Panc1 (cell line): ENCODE results near the gene SLCO3A1.

Experiments
- CTCF ChIP-seq: fragments of 450-650 bp; IDR thresholded peaks from 2 replicates; pipeline ENCODE4 v1.5.1; 2017; ENCODE audit warnings: mild to moderate bottlenecking
- POLR2AphosphoS5 ChIP-seq: IDR thresholded peaks from 2 replicates; pipeline ENCODE4 v1.6.1; 2012; ENCODE audit warnings: mild to moderate bottlenecking, low read depth, low read length, moderate library complexity
- REST ChIP-seq, 2 experiments: IDR thresholded peaks; 2 replicates each; pipeline ENCODE4 v1.6.1; 2011 to 2012; ENCODE audit warnings: low read depth in 2 of 2, control low read depth in 1 of 2, low read length in 1 of 2, mild to moderate bottlenecking in 1 of 2, moderate library complexity in 1 of 2; ENCODE audit not compliant: insufficient read depth in 1 of 2
- SIN3A ChIP-seq: IDR thresholded peaks from 2 replicates; pipeline ENCODE4 v1.6.1; 2012; ENCODE audit warnings: low read depth, mild to moderate bottlenecking, low read length, moderate library complexity, borderline replicate concordance; ENCODE audit not compliant: insufficient read depth

- TF ChIP-seq CTCF (no peak), SIN3A (no peak), POLR2AphosphoS5 (no peak), REST (IDR thresholded peaks at IDR 0.05; ENCODE audit: insufficient read depth in 1 of 2, low read depth in 2 of 2, low read length in 1 of 2) (no peak)
Observed at GRCh38 chr15:92035551-92035950, 182.0 kb downstream of the SLCO3A1 start.
